HG02759 (cell line): ENCODE measurements around the gene NUAK1.

Experiments
- ATAC-seq: cut with Tn5 transposase; IDR thresholded peaks from one replicate; pipeline ENCODE4 v1.9.1; 2021; ENCODE audit warnings: mild to moderate bottlenecking, moderate library complexity; ENCODE audit not compliant: unreplicated experiment

The NUAK1 gene

DNA sequence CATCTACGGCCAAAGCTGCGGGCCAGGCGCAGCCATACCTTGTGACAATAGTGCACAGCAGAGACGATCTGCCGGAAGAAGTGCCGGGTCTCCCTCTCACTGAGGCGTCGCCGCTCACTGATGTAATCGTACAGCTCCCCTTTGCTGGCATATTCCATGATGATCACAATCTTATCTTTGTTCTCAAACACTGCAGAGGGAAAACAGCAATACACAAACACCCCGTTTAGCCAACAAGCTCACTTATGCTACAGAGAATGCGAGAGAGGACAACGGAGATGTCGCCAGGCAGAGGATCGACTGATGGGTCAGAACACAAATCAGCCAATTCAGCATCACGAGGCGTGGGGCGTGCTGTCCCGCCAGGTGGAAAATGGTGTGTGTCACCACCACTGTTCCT lies 52.1 kb downstream of the NUAK1 start:
- ATAC-seq, result no peak

DNA sequence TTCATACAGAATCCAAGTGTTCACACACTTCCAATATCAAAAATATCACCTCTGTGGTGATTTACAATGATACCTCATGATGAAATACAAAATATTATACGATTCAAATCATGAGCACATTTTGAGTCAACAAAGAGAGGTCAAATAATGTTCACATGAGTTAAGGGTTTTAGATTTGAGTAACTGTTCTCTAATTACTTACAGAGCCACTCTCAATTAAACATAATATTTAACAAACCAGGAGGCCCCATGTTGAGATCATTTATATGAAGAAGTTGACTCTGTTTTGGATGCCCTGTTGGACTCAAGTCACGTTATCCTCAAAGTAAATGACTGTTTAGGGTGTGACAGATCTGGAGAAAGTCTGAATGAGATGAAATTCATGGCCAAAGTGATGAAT lies 53.5 kb downstream of the NUAK1 start:
- ATAC-seq, result no peak

DNA sequence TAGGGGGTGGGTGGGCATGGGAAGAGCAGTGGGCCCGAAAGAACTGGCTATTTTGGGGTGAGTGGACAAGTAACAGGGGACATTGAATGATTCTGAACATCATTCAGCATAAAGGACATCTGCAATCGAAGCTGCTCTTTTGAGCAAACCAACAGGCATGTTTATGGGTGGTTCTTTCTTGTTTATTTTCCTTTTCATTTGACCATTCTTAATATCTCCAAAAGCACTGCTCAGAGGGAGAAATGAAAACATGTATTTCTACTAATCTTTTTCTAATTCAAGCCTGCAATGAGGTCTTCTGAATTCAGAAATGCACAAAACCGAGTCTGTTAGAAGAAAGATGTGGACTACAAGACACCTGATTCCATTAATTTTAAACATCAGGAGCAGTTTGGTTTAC lies 54.0 kb downstream of the NUAK1 start:
- ATAC-seq, result no peak

DNA sequence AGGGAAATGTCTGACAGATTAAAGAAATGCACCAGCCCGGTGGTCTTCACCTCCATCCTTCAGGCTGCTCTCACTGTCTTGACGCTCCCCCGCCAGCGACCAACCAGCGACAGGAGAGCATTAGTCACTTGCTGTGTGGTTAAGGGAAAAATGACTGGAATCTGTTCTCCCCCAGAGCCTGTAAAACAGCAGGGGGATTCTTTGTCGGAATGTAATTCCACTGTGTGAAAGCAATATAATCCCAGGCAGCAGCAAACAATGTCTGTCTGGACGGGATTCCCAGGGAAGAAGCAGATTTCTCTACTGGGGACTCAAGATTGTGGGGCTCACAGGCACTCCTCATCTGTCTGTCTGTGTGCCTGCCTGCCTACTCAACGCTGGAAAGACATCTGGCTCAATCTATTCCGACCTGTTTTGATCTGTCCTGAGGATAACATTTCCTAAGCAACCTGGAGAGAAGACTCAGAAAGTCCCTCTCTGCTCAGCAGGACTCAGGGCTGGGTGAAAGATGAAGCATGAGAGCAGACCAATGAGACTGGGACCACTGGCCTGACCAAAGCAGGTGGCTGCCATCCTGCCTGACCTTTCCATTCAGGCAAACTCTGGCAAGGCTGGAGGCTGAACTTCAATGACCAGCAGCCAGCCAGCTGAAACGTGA lies 54.6 kb downstream of the NUAK1 start:
- ATAC-seq, result no peak

DNA sequence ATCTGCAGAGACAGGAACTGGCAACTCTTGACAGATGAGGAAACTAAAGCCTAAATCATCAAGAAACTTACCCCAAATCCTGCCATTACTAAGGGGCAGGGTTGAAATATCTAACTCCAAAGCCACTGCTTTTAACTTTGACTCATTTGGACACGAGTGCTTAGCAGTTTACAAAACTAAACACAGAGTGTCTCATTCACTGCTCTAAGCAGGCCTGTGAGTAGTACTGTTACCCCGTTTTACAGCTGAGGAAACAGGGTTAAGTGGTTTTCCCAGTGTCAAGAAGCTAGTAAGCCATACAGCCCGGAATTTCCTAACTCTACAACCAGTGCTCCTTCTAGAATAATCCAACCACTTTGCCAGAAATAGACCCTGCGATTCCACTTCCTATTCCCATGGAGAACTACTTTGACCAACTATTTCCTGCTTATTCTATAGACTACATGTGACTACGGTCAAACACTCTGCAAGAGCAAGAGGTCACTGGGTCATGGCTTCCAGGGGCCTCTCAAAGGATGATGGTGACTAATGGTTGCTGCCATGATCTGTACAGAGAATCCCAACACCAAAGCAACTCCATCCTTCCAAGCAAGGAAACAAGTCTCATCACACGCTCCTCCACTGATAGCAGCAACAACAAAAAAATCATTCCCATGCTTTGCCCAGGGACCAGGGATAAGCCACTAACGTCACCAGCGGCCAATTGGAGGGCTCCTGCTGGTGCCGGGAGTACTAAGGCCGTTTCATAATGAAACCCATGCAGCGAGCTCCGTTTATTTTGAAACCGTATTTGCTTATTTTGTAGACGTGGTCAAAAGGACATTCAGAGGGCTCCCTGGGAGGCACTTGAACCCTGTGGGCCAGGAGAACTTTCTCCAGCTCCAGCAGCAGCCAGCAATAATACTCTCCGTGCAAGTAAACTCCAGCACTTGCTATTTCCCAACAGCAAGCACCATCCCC lies 56.3 kb downstream of the NUAK1 start:
- no peak for ATAC-seq

DNA sequence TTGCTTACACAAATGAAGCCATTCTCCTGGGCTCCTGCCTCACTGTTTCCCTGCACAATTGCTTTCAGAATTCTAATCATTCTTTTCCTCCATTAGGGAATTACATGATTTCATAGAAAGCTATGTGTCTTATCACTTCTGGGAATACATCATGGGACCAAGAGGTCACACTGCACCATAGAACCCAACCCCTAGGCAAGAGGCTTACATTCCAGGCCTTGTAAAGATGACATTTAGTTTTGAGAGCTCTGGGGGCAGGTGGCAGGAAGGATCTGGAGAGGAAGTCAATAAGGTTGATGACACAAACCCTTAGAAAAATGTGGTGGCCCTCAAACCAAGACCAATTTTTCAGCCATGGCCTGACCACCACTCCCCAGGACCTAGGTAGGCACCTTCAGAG lies 57.1 kb downstream of the NUAK1 start:
- no peak for ATAC-seq

DNA sequence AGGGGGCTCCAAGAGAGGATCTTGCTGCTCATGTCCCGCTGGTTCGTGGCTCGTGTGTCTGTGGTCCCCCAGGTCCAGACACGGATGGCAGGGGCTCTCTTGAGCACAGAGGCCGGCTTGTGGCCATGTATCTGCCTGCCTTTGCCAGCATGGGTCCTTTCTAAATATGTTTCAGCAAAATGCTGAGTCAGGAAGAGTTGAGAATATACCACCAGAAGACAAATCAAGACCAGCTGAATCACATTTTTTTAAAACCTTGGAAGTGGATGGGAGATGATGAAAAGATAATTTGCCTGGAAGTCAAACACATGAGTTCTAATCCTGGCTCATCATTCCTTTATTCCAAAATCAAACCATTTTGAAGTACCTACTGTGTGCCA lies 58.0 kb downstream of the NUAK1 start:
- no peak for ATAC-seq

DNA sequence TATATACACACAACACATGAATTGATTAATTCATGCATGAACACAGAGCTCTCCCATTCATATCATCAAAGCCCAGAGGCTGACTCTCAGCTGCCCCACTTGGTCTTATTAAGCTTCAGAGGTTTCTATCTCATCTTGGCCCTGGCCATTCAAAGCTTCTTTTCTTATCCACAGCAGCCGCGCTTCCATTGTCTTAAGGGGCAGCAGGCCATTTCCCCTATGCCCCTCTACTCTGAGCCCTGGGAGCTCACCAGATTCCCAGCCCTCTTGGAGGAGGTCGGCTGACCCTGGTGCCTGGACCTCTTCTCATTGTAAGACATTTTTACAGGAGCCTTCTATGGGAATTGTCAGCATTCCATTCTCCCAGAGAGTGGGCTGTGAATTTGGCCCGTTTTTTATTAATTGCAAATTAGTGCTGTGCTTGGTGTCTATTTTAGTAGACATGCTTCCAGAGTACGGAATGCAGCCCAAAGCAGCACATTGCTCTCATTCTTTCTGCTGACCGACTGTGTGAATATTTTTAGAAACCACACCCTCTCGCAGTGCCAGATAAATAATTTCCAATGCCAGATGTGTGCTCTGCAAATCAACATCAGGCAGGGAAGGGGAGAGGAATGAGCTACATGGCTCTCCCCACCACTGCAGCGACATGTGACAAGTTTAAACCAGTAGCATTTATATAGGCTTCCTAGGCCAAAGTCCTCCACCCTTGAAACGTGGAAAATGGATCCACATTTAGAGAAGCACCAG lies 58.5 kb downstream of the NUAK1 start:
- ATAC-seq, result no peak

DNA sequence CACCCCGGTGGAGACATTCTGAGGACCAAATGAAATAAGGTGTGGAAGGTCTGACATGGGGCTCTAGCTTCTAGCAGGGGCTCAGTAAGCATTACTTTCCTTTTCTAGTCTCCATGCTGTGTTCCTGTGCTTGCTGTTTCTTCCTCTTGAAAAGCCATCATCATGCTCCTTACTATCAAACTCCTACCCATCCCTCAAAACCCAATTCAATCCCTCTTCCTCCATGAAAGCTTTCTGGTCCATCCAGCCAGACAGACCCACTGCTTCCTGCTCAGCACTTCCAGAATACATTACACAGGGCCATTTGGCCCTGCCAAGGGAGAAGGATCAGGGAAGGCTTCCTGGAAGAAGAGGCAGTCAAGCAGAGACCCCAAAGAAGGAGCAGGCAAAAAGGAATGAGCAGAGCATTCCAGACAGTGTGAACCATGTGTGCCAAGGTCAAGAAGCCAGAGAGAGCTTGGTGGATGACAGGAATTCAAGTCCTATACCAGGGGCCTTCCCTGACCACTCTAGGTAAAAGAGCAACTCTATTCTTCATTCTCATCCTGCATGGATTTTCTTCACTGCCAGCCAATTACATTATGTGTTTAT lies 59.5 kb downstream of the NUAK1 start:
- ATAC-seq, result no peak

DNA sequence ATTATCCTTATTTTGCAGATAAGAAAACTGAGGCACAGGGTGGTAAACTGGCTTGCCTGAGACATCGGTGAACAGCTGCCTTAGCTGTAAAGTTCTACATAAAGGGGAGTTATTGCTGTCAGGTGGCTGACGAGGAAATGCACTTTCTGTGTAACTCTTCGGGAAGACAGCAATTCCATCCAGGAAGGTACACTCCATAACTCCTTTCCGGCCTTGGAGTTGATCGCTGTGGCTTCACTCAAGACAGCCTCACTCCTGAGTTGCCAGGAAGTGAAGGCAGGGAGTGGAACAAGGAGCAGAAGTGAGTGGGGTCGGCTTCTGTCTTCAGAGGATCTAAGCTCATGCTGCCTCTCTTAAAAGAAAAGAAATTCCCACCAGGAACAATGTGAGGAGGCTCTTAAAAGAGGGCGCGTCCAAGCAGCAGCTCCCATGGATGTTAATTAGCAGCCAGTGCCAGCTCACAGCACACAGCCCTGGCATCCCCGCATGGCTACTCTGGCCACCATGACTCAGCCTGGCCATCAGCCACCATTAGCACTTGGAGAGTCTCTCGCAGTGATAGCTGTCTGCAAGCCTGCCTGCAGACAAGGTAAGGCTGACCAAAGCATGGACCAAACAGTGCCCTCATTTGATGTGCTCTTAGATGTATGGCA lies 60.3 kb downstream of the NUAK1 start:
- ATAC-seq, result no peak

DNA sequence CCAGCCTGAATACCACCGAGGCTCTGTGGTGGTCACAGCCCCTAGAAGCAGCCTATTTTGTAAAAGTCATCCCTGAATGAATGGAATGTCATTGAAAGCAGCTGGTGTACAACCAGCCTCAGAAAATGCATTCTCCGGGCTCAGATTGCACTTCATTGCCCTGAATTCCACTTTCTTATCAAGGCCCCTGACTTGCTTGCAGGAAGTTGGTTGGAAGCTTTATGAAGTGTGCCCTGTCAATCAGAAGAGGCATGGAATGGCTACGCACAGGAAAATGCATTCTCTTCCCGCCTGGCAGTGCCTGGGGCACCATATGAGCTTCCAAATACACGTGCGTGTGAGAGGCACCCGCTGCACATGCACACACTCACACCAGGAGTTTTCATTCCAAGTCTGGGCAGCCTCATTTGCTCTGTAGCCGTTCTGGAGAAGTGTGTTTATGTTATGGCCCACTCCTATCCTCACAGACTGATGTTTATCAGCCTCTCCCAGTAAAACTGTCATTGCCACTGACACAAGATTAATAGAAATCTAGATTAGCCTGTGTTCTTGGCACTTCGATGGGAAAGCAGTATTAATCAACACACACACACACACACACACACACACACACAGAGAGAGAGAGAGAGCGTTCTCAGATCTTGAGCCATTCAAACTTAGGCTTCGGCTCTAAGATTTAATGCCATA lies 63.9 kb downstream of the NUAK1 start:
- ATAC-seq, result no peak

DNA sequence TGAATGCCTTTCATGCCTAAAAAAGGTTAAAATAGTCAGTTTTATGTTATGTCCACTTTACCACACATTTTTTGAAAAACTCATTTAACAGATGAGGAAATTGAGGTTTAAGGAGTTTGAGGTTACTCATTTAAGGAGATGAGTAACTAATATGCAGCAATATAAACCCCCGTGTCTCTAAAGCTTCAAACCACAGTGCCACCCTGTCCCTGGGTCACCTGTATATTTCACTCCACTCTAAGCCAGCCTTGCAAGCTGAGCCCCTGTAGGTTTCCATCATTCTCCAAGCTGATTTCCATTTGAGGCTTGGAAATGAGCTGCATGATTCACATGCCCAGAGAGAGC lies 64.4 kb downstream of the NUAK1 start:
- ATAC-seq, result no peak

DNA sequence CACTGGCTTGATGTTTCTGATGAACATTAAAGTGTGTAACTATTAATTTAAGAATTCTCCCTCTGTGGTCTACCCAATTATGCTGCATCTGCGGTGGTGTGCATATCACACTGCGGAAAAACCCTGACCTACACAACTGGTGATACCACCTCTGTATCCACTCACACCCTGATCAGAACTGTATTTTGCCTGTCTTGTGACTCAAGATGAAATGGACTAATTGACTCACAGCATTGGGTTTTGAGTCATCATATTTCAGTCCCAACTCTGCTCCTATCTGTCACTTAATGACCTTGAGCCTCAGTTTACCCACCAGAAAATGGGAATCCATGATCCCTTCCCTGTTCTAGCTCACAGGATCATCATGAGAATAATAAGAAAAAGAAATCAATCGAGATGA lies 65.6 kb downstream of the NUAK1 start:
- ATAC-seq, result no peak

DNA sequence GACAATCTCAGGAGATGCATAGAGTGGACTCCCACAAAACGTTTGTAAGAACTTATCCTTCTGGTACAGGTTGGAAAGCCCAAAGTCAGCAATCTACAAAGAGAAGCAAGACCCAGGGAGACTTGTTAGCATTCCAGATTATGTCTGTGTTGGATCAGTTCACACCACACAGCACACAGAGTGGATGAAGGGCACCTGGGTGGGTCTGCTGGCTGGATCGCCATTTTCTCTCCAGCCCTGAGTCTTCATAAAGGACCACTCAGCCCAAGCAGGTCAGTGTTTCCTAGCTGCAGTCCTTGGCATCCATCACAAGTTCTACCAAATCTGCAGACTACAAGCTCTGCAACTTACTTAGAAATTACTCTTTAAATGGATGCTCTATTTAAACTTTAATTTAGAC lies 66.0 kb downstream of the NUAK1 start:
- no peak for ATAC-seq

DNA sequence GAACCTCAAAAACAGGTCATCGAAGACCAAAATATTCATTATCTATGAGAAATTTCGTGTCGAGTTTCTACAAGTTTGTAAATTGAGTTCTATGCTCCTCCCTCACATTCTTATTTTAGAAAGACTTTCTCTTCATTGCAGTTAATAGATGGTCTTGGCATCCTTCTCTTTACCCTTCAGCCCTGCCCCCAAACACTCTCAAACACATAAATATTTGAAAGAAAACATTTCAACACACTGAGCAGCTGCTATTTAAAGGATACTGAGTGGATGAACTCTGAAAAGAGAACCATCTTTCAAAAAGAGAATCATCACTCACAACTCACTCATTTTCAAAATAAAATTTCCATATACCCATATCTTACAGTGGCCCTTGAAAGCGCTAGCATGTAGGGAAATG lies 67.1 kb downstream of the NUAK1 start:
- ATAC-seq, result no peak

DNA sequence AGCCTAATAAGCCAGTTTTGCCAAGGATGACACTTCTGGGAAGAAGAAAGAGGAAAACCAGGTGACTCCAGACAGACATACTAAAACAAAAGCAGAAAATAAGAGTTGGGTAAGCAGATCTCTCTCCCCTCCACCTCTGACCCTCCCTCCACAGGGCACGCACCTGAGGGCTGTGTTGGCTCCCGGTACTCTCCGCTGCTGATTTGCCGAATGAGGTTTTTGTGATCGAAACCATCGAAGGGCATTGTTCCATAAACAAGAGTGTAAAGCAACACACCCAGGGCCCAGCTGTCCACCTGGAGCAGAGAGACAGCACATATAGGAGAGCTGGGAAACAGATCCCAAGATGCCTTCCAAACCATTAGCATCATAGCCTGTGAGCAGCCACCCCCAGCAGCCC lies 68.1 kb downstream of the NUAK1 start:
- ATAC-seq, result no peak

DNA sequence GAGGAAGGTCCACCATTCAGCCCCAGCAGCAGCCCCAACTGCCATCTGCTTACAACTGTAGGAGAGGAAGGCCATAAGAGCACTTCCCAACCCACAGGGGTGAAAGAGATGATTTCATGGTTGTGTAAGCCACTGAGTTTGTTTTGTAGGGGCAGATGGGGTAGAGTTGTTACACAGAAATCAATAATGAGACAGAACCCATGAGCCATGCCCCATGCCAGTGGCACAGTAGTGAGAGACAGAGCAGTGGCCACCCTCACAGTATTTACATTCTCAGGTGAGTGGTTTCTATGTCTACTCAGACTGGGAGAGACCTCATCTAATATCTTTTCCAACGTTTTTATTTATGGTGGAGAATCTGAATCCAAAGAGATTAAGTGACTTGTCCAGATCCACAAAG lies 68.6 kb downstream of the NUAK1 start:
- ATAC-seq, result no peak

DNA sequence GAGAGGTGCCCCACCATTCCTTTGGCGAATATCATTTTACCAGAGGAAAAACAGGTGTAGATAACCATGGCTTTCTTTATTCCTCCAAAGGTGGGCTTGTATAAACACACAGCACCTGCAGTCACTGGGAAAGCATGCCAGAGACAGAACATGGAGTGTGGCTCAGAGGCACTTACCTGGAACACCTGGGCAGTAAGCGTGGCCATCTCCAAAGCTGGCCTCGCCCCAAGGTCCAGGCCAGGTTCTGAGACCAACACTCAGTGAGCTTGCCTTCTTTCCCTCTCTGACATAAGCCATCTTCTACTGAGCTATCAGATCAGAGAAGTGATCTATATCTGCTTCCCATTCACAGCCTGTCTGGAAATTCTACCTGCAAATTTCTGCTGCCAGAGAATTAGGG lies 70.5 kb downstream of the NUAK1 start:
- ATAC-seq, result no peak

DNA sequence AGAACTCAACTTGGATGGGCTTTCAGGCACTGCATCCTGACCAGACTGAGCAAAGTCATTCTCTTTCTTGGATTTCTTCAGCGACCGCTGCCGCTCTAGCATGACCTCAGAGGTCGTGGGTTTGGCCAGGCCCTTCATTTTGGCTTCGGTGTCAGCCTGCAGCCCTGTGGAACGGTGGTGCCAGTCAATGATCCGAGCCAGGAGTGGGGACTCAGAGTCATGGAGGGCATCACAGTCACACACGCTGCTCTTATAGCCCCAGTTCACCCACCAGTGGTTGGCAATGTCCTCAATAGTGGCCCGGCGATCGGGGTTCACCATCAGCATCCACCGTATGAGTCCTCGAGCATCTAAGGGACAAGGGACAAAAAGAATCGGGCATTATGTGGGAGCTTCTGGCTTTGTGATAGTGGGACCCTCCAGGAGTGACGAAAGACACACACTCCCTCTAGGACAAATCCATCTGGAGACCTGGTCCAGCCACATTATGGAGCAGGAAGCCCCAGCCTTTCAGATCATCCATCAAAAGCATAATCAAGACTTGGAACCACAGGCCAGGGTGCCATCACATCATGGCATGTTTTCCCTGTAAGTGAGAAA lies 71.0 kb downstream of the NUAK1 start:
- no peak for ATAC-seq

DNA sequence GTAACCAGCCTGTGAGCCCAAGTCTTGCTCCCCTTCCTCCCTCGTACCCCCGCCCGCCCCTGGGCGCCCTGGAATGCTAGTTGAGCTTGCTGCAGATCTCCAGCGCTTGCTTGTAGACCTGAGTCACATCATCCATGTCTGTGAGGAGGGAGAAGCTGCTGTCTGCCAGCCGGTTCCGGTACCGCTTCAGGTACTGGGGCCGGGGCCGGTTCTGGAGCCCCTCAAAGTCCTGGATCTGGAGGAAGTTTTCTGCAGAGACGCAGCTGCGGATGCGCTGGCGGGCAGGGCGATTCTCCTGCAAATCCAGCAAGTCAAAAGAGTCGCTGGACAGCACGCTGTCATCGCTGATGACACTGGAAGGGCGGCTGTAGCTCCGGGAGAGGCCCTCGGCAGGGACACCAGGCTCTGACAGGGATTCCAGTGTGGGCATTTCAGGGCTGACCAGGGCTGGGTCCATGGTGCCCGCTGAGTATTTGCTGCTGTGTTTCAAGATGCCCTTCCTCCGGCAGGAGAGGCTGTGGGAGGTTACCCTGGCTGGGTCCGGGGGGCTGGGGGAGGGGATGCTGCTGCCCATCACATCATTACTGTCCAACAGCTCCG lies 71.9 kb downstream of the NUAK1 start:
- ATAC-seq, result no peak
